ENCODE measurements around the gene FBXO24. TPM values are rescaled to one million over a fixed set of nuclear protein-coding genes. Genes with fewer than 3 reads are reported as not detected.
A peak's percentile ranks its signal among the peaks of the same experiment; 100 is the strongest.

FBXO24 gene
- total and polyA plus RNA-seq, 9 of the 15 experiments (the other 6 are each of a cell fraction or from before 2014, with no cell fraction given) = 0.17 to 0.95 (median 0.50) TPM

DNA sequence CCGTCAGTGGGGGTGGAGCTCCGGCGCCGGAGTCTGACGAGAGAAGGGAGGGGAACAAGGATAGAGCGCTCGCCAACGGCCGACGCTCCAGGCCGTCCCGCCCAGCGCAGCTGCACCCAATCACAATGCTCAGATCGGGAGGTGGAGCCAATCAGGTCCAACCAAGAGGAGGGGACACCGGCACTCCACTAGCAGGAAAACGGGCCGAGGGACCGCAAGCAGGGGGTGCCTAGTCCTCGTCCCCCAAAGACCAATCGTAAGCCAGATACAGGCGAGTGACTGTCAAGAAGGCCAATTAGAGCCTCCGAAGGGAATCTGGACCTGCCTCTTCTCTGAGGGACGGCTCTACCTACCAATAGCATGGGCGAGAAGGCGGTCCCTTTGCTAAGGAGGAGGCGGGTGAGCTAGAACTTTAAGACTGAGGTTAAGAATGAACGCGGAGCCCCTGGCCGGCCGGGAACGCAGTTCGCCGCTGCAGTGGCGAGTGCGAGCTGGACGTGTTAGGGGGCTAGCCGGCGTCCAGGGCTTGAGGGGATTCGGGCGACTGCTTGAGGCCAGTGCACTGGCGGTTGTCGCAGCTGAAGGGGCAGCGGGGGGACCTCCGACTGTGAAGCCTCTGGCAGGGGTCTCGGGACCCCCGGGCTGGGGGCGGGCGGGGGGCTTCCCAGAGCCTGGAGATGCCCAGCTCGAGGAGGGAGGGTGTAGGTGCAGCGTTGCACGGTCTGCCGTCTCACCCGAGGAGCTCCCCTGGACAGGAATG is at the start of gene FBXO24 (continued):
- TF ChIP-seq COPS2 (conservative IDR thresholded peaks at IDR 0.05) (no peak), ELF4 (CRISPR knock-in tag; IDR thresholded peaks at IDR 0.05) (no peak), ZNF253 (CRISPR knock-in tag; conservative IDR thresholded peaks at IDR 0.05) (no peak), NFRKB (IDR thresholded peaks at IDR 0.05; ENCODE audit: low read depth) (peak; percentile 18; the same call in 1 of the 2 replicates), PHF8 (IDR thresholded peaks at IDR 0.05; ENCODE audit: borderline replicate concordance, low read length) (peak; percentile 54; the same call in 1 of the 2 replicates), FOXJ3 (CRISPR knock-in tag; IDR thresholded peaks at IDR 0.05) (no peak), GABPB1 (CRISPR knock-in tag; IDR thresholded peaks at IDR 0.05) (peak; percentile 68), KAT2B (IDR thresholded peaks at IDR 0.05; ENCODE audit: low read depth, low read length) (no peak), HNRNPH1 (optimal IDR thresholded peaks at IDR 0.05; ENCODE audit: low read depth, low read length) (no peak)
- TF ChIP-seq, protein P1, sequence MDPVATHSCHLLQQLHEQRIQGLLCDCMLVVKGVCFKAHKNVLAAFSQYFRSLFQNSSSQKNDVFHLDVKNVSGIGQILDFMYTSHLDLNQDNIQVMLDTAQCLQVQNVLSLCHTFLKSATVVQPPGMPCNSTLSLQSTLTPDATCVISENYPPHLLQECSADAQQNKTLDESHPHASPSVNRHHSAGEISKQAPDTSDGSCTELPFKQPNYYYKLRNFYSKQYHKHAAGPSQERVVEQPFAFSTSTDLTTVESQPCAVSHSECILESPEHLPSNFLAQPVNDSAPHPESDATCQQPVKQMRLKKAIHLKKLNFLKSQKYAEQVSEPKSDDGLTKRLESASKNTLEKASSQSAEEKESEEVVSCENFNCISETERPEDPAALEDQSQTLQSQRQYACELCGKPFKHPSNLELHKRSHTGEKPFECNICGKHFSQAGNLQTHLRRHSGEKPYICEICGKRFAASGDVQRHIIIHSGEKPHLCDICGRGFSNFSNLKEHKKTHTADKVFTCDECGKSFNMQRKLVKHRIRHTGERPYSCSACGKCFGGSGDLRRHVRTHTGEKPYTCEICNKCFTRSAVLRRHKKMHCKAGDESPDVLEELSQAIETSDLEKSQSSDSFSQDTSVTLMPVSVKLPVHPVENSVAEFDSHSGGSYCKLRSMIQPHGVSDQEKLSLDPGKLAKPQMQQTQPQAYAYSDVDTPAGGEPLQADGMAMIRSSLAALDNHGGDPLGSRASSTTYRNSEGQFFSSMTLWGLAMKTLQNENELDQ (CRISPR knock-in tag; IDR thresholded peaks at IDR 0.05; ENCODE audit: borderline replicate concordance) = no peak
- TF ChIP-seq, protein P2, sequence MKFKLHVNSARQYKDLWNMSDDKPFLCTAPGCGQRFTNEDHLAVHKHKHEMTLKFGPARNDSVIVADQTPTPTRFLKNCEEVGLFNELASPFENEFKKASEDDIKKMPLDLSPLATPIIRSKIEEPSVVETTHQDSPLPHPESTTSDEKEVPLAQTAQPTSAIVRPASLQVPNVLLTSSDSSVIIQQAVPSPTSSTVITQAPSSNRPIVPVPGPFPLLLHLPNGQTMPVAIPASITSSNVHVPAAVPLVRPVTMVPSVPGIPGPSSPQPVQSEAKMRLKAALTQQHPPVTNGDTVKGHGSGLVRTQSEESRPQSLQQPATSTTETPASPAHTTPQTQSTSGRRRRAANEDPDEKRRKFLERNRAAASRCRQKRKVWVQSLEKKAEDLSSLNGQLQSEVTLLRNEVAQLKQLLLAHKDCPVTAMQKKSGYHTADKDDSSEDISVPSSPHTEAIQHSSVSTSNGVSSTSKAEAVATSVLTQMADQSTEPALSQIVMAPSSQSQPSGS (CRISPR knock-in tag; IDR thresholded peaks at IDR 0.05) = no peak
- TF ChIP-seq, protein P3, sequence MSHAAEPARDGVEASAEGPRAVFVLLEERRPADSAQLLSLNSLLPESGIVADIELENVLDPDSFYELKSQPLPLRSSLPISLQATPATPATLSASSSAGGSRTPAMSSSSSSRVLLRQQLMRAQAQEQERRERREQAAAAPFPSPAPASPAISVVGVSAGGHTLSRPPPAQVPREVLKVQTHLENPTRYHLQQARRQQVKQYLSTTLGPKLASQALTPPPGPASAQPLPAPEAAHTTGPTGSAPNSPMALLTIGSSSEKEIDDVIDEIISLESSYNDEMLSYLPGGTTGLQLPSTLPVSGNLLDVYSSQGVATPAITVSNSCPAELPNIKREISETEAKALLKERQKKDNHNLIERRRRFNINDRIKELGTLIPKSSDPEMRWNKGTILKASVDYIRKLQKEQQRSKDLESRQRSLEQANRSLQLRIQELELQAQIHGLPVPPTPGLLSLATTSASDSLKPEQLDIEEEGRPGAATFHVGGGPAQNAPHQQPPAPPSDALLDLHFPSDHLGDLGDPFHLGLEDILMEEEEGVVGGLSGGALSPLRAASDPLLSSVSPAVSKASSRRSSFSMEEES (CRISPR knock-in tag; IDR thresholded peaks at IDR 0.05) = no peak
- TF ChIP-seq, protein P4, sequence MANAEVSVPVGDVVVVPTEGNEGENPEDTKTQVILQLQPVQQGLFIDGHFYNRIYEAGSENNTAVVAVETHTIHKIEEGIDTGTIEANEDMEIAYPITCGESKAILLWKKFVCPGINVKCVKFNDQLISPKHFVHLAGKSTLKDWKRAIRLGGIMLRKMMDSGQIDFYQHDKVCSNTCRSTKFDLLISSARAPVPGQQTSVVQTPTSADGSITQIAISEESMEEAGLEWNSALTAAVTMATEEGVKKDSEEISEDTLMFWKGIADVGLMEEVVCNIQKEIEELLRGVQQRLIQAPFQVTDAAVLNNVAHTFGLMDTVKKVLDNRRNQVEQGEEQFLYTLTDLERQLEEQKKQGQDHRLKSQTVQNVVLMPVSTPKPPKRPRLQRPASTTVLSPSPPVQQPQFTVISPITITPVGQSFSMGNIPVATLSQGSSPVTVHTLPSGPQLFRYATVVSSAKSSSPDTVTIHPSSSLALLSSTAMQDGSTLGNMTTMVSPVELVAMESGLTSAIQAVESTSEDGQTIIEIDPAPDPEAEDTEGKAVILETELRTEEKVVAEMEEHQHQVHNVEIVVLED (CRISPR knock-in tag; IDR thresholded peaks at IDR 0.05) = no peak
- TF ChIP-seq, protein P5, sequence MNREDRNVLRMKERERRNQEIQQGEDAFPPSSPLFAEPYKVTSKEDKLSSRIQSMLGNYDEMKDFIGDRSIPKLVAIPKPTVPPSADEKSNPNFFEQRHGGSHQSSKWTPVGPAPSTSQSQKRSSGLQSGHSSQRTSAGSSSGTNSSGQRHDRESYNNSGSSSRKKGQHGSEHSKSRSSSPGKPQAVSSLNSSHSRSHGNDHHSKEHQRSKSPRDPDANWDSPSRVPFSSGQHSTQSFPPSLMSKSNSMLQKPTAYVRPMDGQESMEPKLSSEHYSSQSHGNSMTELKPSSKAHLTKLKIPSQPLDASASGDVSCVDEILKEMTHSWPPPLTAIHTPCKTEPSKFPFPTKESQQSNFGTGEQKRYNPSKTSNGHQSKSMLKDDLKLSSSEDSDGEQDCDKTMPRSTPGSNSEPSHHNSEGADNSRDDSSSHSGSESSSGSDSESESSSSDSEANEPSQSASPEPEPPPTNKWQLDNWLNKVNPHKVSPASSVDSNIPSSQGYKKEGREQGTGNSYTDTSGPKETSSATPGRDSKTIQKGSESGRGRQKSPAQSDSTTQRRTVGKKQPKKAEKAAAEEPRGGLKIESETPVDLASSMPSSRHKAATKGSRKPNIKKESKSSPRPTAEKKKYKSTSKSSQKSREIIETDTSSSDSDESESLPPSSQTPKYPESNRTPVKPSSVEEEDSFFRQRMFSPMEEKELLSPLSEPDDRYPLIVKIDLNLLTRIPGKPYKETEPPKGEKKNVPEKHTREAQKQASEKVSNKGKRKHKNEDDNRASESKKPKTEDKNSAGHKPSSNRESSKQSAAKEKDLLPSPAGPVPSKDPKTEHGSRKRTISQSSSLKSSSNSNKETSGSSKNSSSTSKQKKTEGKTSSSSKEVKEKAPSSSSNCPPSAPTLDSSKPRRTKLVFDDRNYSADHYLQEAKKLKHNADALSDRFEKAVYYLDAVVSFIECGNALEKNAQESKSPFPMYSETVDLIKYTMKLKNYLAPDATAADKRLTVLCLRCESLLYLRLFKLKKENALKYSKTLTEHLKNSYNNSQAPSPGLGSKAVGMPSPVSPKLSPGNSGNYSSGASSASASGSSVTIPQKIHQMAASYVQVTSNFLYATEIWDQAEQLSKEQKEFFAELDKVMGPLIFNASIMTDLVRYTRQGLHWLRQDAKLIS (CRISPR knock-in tag; IDR thresholded peaks at IDR 0.05) = no peak
- TF ChIP-seq, protein P6, sequence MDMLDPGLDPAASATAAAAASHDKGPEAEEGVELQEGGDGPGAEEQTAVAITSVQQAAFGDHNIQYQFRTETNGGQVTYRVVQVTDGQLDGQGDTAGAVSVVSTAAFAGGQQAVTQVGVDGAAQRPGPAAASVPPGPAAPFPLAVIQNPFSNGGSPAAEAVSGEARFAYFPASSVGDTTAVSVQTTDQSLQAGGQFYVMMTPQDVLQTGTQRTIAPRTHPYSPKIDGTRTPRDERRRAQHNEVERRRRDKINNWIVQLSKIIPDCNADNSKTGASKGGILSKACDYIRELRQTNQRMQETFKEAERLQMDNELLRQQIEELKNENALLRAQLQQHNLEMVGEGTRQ (CRISPR knock-in tag; IDR thresholded peaks at IDR 0.05) = no peak
